Chondrocyte (in vitro differentiated cells): Measurements from ENCODE around the gene TFAP2C. TPM values are rescaled to one million over a fixed set of nuclear protein-coding genes. Genes with fewer than 3 reads are reported as not detected.

Experiments used
- DNase-seq: peaks from one replicate; pipeline ENCODE4 v3.0.0; 2021; ENCODE audit warnings: mixed read lengths, low spot score
- H3K27ac Mint-ChIP-seq: one replicate; pipeline ENCODE4 v1.8.0; 2021; ENCODE audit warnings: mild to moderate bottlenecking, moderate library complexity, mixed read lengths; ENCODE audit not compliant: unreplicated experiment
- H3K27me3 Mint-ChIP-seq: 2 replicates; pipeline ENCODE4 v1.8.0; 2021; ENCODE audit warnings: low read depth, mixed read lengths
- H3K36me3 Mint-ChIP-seq: 2 replicates; pipeline ENCODE4 v1.8.0; 2021; ENCODE audit warnings: low read depth, mixed read lengths
- H3K4me1 Mint-ChIP-seq: 2 replicates; pipeline ENCODE4 v1.8.0; 2021; ENCODE audit warnings: low read depth, mild to moderate bottlenecking, mixed read lengths
- H3K4me3 Mint-ChIP-seq: one replicate; pipeline ENCODE4 v1.8.0; 2021; ENCODE audit warnings: mild to moderate bottlenecking, moderate library complexity, mixed read lengths; ENCODE audit not compliant: unreplicated experiment
- H3K9me3 Mint-ChIP-seq: 2 replicates; pipeline ENCODE4 v1.8.0; 2021; ENCODE audit warnings: low read depth, mixed read lengths
- total RNA-seq: library from RNA; stranded (reverse); gene quantifications from 3 replicates; pipeline ENCODE4 v1.2.1, GENCODE V29; 2021
- TF ChIP-seq, protein P1 (sequence below): fragments of 200-600 bp; sonication (generic); IDR thresholded peaks from 2 replicates; pipeline ENCODE4 v1.5.0; 2021; ENCODE audit warnings: antibody characterized with exemption, mild to moderate bottlenecking, moderate library complexity

TFAP2C gene
- total RNA-seq, 1 donor from 2014 or later: 4.8 TPM

GRCh38 chr20:56676679-56677078 is 47.6 kb downstream of the TFAP2C start:
- no peaks in the 10 kb centered on the region for H3K27me3 Mint-ChIP-seq
- H3K27ac Mint-ChIP-seq: no peak overlapping the region
- H3K9me3 Mint-ChIP-seq: no peaks in the 10 kb centered on the region
- peaks cover 4% of the 10 kb centered on the region for H3K4me1 Mint-ChIP-seq
- no peaks in the 10 kb centered on the region for H3K36me3 Mint-ChIP-seq
- H3K4me3 Mint-ChIP-seq: no peak overlapping the region
- no peak for DNase-seq
- TF ChIP-seq, protein P1, sequence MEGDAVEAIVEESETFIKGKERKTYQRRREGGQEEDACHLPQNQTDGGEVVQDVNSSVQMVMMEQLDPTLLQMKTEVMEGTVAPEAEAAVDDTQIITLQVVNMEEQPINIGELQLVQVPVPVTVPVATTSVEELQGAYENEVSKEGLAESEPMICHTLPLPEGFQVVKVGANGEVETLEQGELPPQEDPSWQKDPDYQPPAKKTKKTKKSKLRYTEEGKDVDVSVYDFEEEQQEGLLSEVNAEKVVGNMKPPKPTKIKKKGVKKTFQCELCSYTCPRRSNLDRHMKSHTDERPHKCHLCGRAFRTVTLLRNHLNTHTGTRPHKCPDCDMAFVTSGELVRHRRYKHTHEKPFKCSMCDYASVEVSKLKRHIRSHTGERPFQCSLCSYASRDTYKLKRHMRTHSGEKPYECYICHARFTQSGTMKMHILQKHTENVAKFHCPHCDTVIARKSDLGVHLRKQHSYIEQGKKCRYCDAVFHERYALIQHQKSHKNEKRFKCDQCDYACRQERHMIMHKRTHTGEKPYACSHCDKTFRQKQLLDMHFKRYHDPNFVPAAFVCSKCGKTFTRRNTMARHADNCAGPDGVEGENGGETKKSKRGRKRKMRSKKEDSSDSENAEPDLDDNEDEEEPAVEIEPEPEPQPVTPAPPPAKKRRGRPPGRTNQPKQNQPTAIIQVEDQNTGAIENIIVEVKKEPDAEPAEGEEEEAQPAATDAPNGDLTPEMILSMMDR: no peak

DNA sequence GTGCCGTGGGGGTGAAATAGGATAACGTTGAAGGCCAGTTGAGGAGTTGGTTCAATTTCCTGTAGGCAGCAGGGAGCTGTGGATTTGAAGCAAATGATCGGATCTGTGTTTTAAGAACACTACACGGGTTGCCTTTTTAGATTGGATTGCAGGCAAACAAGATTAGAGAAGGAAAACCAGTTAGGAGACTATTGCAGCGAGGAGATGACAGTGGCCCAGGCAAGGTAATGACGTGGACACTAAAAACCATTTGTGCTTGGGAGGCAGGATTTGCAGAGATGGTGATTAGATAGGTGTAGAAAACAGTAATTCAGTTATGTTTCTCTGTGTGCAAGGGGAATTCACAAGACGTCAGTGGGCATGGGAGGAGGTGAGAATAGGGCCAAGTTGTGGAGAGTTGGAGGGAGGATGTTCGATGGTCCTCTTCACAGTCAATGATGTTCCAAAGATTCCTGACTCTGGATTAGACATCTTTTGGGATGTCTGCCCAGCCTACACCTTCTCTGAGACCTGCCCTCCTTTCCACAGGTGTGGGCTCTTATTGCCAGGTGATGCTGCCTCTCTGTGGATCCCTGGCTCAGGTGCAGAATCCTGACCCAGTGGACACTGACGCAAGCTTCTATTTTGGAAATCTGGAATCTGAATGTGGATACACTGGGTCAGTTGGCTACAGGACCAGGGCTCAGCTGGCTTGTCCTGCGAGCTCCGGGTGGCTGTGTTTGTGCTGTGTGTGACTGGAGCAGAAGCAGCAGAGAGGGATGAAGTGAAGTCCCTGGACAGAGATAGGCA is 54.2 kb downstream of the TFAP2C start:
- TF ChIP-seq, protein P1: no peak
- peaks cover 5% of the 10 kb centered on the region for H3K27me3 Mint-ChIP-seq
- H3K36me3 Mint-ChIP-seq: no peaks in the 10 kb centered on the region
- DNase-seq: no peak
- no peaks in the 10 kb centered on the region for H3K9me3 Mint-ChIP-seq
- H3K27ac Mint-ChIP-seq: no peak overlapping the region
- peaks cover 3% of the 10 kb centered on the region for H3K4me1 Mint-ChIP-seq
- no peak overlapping the region for H3K4me3 Mint-ChIP-seq

GRCh38 chr20:56685879-56686278 is 56.8 kb downstream of the TFAP2C start:
- Mint-ChIP-seq H3K4me3 (no peak overlapping the region), H3K27me3 (peaks cover 5% of the 10 kb centered on the region), H3K36me3 (no peaks in the 10 kb centered on the region), H3K27ac (no peak overlapping the region), H3K4me1 (peaks cover 25% of the 10 kb centered on the region), H3K9me3 (no peaks in the 10 kb centered on the region)
- TF ChIP-seq, protein P1: no peak
- no peak for DNase-seq

GRCh38 chr20:56687061-56687460 is 58.0 kb downstream of the TFAP2C start:
- Mint-ChIP-seq H3K27ac (no peak overlapping the region), H3K36me3 (no peaks in the 10 kb centered on the region), H3K4me3 (no peak overlapping the region), H3K27me3 (peaks cover 5% of the 10 kb centered on the region), H3K4me1 (peaks cover 25% of the 10 kb centered on the region), H3K9me3 (no peaks in the 10 kb centered on the region)
- TF ChIP-seq, protein P1: no peak
- DNase-seq: no peak

GRCh38 chr20:56688106-56688505 is 59.0 kb downstream of the TFAP2C start:
- no peak for DNase-seq
- Mint-ChIP-seq H3K27ac (no peak overlapping the region), H3K4me1 (peaks cover 22% of the 10 kb centered on the region), H3K9me3 (no peaks in the 10 kb centered on the region), H3K36me3 (no peaks in the 10 kb centered on the region), H3K4me3 (no peak overlapping the region), H3K27me3 (peaks cover 1% of the 10 kb centered on the region)
- TF ChIP-seq, protein P1: no peak

Other genes starting within 250 kb of the TFAP2C start
- gene AURKA, start 237.1 kb upstream of the TFAP2C start, total RNA-seq: 8.7 to 10.5 TPM (median 9.6 TPM) in 3 replicates
- gene CSTF1, start 236.7 kb upstream of the TFAP2C start, total RNA-seq: 23.7 to 33.1 TPM (median 26.0 TPM) in 3 replicates
- 0.10 to 0.39 TPM in 2 of 3 replicates, not detected in the other for gene CASS4, start 217.0 kb upstream of the TFAP2C start, total RNA-seq
- gene RTF2, start 160.7 kb upstream of the TFAP2C start, total RNA-seq: 61.2 to 79.3 TPM (median 64.7 TPM) in 3 replicates
- gene FAM209A, start 104.6 kb upstream of the TFAP2C start, total RNA-seq: 0.55 to 0.58 TPM in 2 of 3 replicates, not detected in the other
- gene FAM209B, start 96.1 kb upstream of the TFAP2C start, total RNA-seq: not detected in 3 replicates